Suprapubic skin (tissue), 4 donors: ENCODE measurements around the gene ARHGAP5. TPM values are rescaled to one million over a fixed set of nuclear protein-coding genes. Genes with fewer than 3 reads are reported as not detected.

Experiments used
- DNase-seq, 2 donors: peaks; one replicate each; pipeline ENCODE4 v3.0.0-alpha.2; 2019; ENCODE audit warnings: low spot score in 2 of 2
- H3K27ac ChIP-seq: fragments of 200-600 bp; sonication (generic); one replicate; pipeline ENCODE4 v1.5.1; 2019
- H3K27me3 ChIP-seq: fragments of 200-600 bp; sonication (generic); one replicate; pipeline ENCODE4 v1.5.1; 2019
- H3K36me3 ChIP-seq: fragments of 200-600 bp; sonication (generic); one replicate; pipeline ENCODE4 v1.5.1; 2019
- H3K4me1 ChIP-seq: fragments of 200-600 bp; sonication (generic); one replicate; pipeline ENCODE4 v1.5.1; 2019
- H3K4me3 ChIP-seq: fragments of 200-600 bp; sonication (generic); one replicate; pipeline ENCODE4 v1.5.1; 2019; ENCODE audit warnings: mild to moderate bottlenecking
- H3K9me3 ChIP-seq: fragments of 200-600 bp; sonication (generic); one replicate; pipeline ENCODE4 v1.5.1; 2019
- CTCF ChIP-seq, 2 donors: fragments of 200-600 bp in 1 of 2; fragments of 450-650 bp in 1 of 2; sonication (generic) in 1 of 2; IDR thresholded peaks; one replicate each; pipeline ENCODE4 v1.5.1; 2016 to 2019; ENCODE audit warnings: antibody characterized with exemption in 2 of 2, mild to moderate bottlenecking in 1 of 2, moderate library complexity in 1 of 2
- EP300 ChIP-seq: sonication (generic); formaldehyde crosslinking; IDR thresholded peaks from one replicate; pipeline ENCODE4 v1.6.1; 2017; ENCODE audit warnings: antibody characterized with exemption
- POLR2A ChIP-seq, 2 donors: fragments of 450-650 bp; IDR thresholded peaks; one replicate each; pipeline ENCODE4 v1.6.1; 2017; ENCODE audit warnings: antibody characterized with exemption in 2 of 2, mild to moderate bottlenecking in 2 of 2, moderate library complexity in 2 of 2
- POLR2AphosphoS5 ChIP-seq, 3 donors: sonication (generic); formaldehyde crosslinking; IDR thresholded peaks; one replicate each; pipeline ENCODE4 v1.6.1; 2017; ENCODE audit warnings: antibody characterized with exemption in 3 of 3
- WGBS: methylation state at CpG from one replicate; pipeline ENCODE4 v1.1.5; 2018; 5-methylcytosine and 5-hydroxymethylcytosine counted together
- total RNA-seq, 4 donors: library from RNA; depleted of rRNA; stranded (reverse); fragments of >200 nt; gene quantifications; one replicate each; pipeline ENCODE4 v1.1.0, GENCODE V29; 2016

ARHGAP5 gene
- total RNA-seq, 4 donors from 2014 or later: 92.5 to 125 (median 109) TPM

GRCh38 chr14:32183151-32184058 is 106.3 kb downstream of the ARHGAP5 start:
- TF ChIP-seq EP300 (no peak), CTCF (IDR thresholded peaks at IDR 0.05) (no peak), POLR2AphosphoS5 (IDR thresholded peaks at IDR 0.05) (no peak), POLR2A (IDR thresholded peaks at IDR 0.05) (no peak)
- DNase-seq: no peak
- Histone ChIP-seq H3K27ac (no peak overlapping the region), H3K4me1 (no peaks in the 10 kb centered on the region), H3K9me3 (peaks cover 9% of the 10 kb centered on the region), H3K27me3 (no peaks in the 10 kb centered on the region), H3K4me3 (no peak overlapping the region), H3K36me3 (no peaks in the 10 kb centered on the region)
- 54% methylated on average over 2 of the region's 2 CpGs for WGBS

- Histone ChIP-seq H3K4me3 (no peak overlapping the region), H3K9me3 (peaks cover 9% of the 10 kb centered on the region), H3K27ac (no peak overlapping the region), H3K36me3 (no peaks in the 10 kb centered on the region), H3K27me3 (no peaks in the 10 kb centered on the region), H3K4me1 (no peaks in the 10 kb centered on the region)
- WGBS: 100% methylated on average over 1 of the region's 1 CpG
- TF ChIP-seq POLR2AphosphoS5 (IDR thresholded peaks at IDR 0.05) (no peak), EP300 (no peak)
- DNase-seq: no peak
These were observed 108.0 kb downstream of the ARHGAP5 start for GRCh38 chr14:32185097-32185496.

- no peak for DNase-seq
- Histone ChIP-seq H3K27ac (no peak overlapping the region), H3K27me3 (no peaks in the 10 kb centered on the region), H3K36me3 (no peaks in the 10 kb centered on the region), H3K4me1 (no peaks in the 10 kb centered on the region), H3K4me3 (no peak overlapping the region), H3K9me3 (peaks cover 9% of the 10 kb centered on the region)
- TF ChIP-seq POLR2AphosphoS5 (IDR thresholded peaks at IDR 0.05) (no peak), EP300 (no peak), POLR2A (IDR thresholded peaks at IDR 0.05) (no peak), CTCF (IDR thresholded peaks at IDR 0.05) (no peak)
These were observed 109.1 kb downstream of the ARHGAP5 start for GRCh38 chr14:32186248-32186647.

- H3K27me3 ChIP-seq: no peaks in the 10 kb centered on the region
- no peaks in the 10 kb centered on the region for H3K4me1 ChIP-seq
- H3K4me3 ChIP-seq: no peak overlapping the region
- 73% methylated on average over 1 of the region's 1 CpG for WGBS
- no peak for TF ChIP-seq EP300
- TF ChIP-seq CTCF (IDR thresholded peaks at IDR 0.05): no peak
- TF ChIP-seq POLR2AphosphoS5 (IDR thresholded peaks at IDR 0.05): no peak
- TF ChIP-seq POLR2A (IDR thresholded peaks at IDR 0.05): no peak
- no peak for DNase-seq
- peaks cover 4% of the 10 kb centered on the region for H3K9me3 ChIP-seq
- H3K36me3 ChIP-seq: no peaks in the 10 kb centered on the region
- no peak overlapping the region for H3K27ac ChIP-seq
These were observed 112.7 kb downstream of the ARHGAP5 start for GRCh38 chr14:32189811-32190210.

- Histone ChIP-seq H3K36me3 (no peaks in the 10 kb centered on the region), H3K27me3 (no peaks in the 10 kb centered on the region), H3K4me1 (no peaks in the 10 kb centered on the region), H3K4me3 (no peak overlapping the region), H3K9me3 (no peaks in the 10 kb centered on the region), H3K27ac (no peak overlapping the region)
- WGBS: 65% methylated on average over 3 of the region's 3 CpGs
- no peak for DNase-seq
- no peak for TF ChIP-seq POLR2A (IDR thresholded peaks at IDR 0.05)
- no peak for TF ChIP-seq EP300
- no peak for TF ChIP-seq POLR2AphosphoS5 (IDR thresholded peaks at IDR 0.05)
- no peak for TF ChIP-seq CTCF (IDR thresholded peaks at IDR 0.05)
These were observed 113.6 kb downstream of the ARHGAP5 start for GRCh38 chr14:32190673-32191072.
